Mesothelial cell of epicardium (in vitro differentiated cells): ENCODE data around the gene TMF1. TPM values are rescaled to one million over a fixed set of nuclear protein-coding genes. Genes with fewer than 3 reads are reported as not detected.

Experiments
- DNase-seq, 2 experiments: peaks; one replicate each; pipeline ENCODE4 v3.0.0; 2021; ENCODE audit warnings: low spot score in 2 of 2; ENCODE audit not compliant: unreplicated experiment in 2 of 2
- H3K27ac Mint-ChIP-seq: 2 replicates; pipeline ENCODE4 v1.8.0; 2021; ENCODE audit warnings: mixed read lengths
- H3K27me3 Mint-ChIP-seq: 2 replicates; pipeline ENCODE4 v1.8.0; 2021; ENCODE audit warnings: low read depth, mixed read lengths
- H3K36me3 Mint-ChIP-seq: 2 replicates; pipeline ENCODE4 v1.8.0; 2021; ENCODE audit warnings: mixed read lengths
- H3K4me1 Mint-ChIP-seq: 2 replicates; pipeline ENCODE4 v1.8.0; 2021; ENCODE audit warnings: mixed read lengths
- H3K4me3 Mint-ChIP-seq: 2 replicates; pipeline ENCODE4 v1.8.0; 2021; ENCODE audit warnings: mild to moderate bottlenecking, moderate library complexity, mixed read lengths
- H3K9me3 Mint-ChIP-seq: 2 replicates; pipeline ENCODE4 v1.8.0; 2021; ENCODE audit warnings: mixed read lengths
- total RNA-seq: library from RNA; stranded (reverse); gene quantifications from 3 replicates; pipeline ENCODE4 v1.2.1, GENCODE V29; 2021
- TF ChIP-seq, protein P1 (sequence below): fragments of 200-600 bp; sonication (generic); IDR thresholded peaks from one replicate; pipeline ENCODE4 v1.5.0; 2021; ENCODE audit warnings: antibody characterized with exemption; ENCODE audit not compliant: unreplicated experiment

The TMF1 gene
- total RNA-seq, 1 donor from 2014 or later, result 39.4 TPM

DNA sequence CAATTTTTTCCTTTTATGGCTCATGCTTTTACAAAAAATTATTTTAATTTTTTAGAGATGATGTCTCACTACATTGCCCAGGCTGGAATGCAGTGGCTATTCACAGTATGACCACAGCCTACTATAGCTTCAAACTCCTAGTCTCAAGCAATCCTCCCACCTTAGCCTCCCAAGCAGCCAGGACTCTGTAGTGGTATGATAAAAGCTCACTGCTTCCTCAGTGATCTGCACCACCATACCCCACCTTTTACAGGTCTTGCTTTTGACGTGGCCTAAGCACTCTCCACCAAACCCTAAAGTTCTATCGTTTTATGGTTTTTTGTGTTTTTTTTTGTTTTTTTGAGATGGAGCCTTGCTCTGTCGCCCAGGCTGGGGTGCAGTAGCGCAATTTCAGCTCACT lies 14.0 kb upstream of the TMF1 start:
- Mint-ChIP-seq H3K27me3 (no peaks in the 10 kb centered on the region), H3K4me1 (peaks cover 6% of the 10 kb centered on the region), H3K9me3 (no peaks in the 10 kb centered on the region), H3K4me3 (no peak overlapping the region), H3K27ac (no peak overlapping the region), H3K36me3 (peaks cover 16% of the 10 kb centered on the region)
- no peak for DNase-seq
- TF ChIP-seq, protein P1, sequence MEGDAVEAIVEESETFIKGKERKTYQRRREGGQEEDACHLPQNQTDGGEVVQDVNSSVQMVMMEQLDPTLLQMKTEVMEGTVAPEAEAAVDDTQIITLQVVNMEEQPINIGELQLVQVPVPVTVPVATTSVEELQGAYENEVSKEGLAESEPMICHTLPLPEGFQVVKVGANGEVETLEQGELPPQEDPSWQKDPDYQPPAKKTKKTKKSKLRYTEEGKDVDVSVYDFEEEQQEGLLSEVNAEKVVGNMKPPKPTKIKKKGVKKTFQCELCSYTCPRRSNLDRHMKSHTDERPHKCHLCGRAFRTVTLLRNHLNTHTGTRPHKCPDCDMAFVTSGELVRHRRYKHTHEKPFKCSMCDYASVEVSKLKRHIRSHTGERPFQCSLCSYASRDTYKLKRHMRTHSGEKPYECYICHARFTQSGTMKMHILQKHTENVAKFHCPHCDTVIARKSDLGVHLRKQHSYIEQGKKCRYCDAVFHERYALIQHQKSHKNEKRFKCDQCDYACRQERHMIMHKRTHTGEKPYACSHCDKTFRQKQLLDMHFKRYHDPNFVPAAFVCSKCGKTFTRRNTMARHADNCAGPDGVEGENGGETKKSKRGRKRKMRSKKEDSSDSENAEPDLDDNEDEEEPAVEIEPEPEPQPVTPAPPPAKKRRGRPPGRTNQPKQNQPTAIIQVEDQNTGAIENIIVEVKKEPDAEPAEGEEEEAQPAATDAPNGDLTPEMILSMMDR, result no peak

- Mint-ChIP-seq H3K27ac (peak overlapping the region; percentile 56), H3K9me3 (no peaks in the 10 kb centered on the region), H3K4me1 (peaks cover 6% of the 10 kb centered on the region), H3K27me3 (no peaks in the 10 kb centered on the region), H3K4me3 (no peak overlapping the region), H3K36me3 (peaks cover 18% of the 10 kb centered on the region)
- DNase-seq, result no peak
- TF ChIP-seq, protein P1, result no peak
These were observed 13.3 kb upstream of the TMF1 start for GRCh38 chr3:69065318-69065964.

GRCh38 chr3:69063636-69064035 lies 11.5 kb upstream of the TMF1 start:
- Mint-ChIP-seq H3K4me3 (no peak overlapping the region), H3K4me1 (peaks cover 6% of the 10 kb centered on the region), H3K36me3 (peaks cover 29% of the 10 kb centered on the region), H3K27ac (peak overlapping the region; percentile 85), H3K9me3 (no peaks in the 10 kb centered on the region), H3K27me3 (no peaks in the 10 kb centered on the region)
- TF ChIP-seq, protein P1, result no peak
- DNase-seq, result no peak

DNA sequence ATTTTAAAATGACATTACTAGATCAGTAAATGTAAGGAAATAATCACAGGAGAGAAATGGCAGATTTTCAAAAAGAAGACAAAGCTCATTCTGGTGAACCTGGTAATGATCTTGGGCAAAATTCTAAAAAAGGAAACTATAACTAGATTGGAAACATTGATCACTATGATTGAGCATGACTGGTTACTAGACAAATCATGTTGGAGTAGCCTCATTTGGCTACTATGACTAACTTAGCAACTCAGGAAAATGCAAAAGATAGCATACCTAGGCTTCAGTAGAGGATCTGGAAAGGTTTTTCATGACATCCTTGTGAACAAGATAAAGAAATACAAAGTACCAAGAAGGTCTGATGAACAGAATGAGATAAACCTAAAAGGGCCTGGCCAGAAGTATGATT lies 7.6 kb upstream of the TMF1 start:
- peaks cover 5% of the 10 kb centered on the region for H3K4me1 Mint-ChIP-seq
- no peak overlapping the region for H3K4me3 Mint-ChIP-seq
- H3K9me3 Mint-ChIP-seq, result no peaks in the 10 kb centered on the region
- H3K27ac Mint-ChIP-seq, result no peak overlapping the region
- peaks cover 39% of the 10 kb centered on the region for H3K36me3 Mint-ChIP-seq
- H3K27me3 Mint-ChIP-seq, result no peaks in the 10 kb centered on the region
- TF ChIP-seq, protein P1, result no peak
- no peak for DNase-seq

DNA sequence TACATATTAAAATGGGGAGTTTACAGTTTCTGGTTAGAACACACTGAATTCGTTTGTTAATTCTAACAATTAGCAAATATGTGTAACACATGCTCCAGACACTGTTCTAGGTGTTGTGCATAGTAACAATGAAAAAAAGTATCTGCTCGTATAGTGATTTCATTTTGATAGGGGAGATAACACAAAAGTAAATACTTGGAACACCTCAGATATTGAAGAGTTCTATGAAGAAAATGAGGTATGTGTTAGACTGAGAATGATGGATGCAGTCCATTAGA lies 6.8 kb upstream of the TMF1 start:
- no peaks in the 10 kb centered on the region for H3K9me3 Mint-ChIP-seq
- H3K36me3 Mint-ChIP-seq, result peaks cover 39% of the 10 kb centered on the region
- DNase-seq, result no peak
- TF ChIP-seq, protein P1, result no peak
- H3K4me3 Mint-ChIP-seq, result no peak overlapping the region
- H3K27ac Mint-ChIP-seq, result no peak overlapping the region
- H3K4me1 Mint-ChIP-seq, result peaks cover 1% of the 10 kb centered on the region
- H3K27me3 Mint-ChIP-seq, result no peaks in the 10 kb centered on the region
